HG03442 (cell line): Measurements from ENCODE around the gene KLHL34.

Experiments
- ATAC-seq: cut with Tn5 transposase; IDR thresholded peaks from one replicate; pipeline ENCODE4 v1.9.1; 2021; ENCODE audit warnings: mild to moderate bottlenecking, moderate library complexity; ENCODE audit not compliant: unreplicated experiment

KLHL34 gene, protein sequence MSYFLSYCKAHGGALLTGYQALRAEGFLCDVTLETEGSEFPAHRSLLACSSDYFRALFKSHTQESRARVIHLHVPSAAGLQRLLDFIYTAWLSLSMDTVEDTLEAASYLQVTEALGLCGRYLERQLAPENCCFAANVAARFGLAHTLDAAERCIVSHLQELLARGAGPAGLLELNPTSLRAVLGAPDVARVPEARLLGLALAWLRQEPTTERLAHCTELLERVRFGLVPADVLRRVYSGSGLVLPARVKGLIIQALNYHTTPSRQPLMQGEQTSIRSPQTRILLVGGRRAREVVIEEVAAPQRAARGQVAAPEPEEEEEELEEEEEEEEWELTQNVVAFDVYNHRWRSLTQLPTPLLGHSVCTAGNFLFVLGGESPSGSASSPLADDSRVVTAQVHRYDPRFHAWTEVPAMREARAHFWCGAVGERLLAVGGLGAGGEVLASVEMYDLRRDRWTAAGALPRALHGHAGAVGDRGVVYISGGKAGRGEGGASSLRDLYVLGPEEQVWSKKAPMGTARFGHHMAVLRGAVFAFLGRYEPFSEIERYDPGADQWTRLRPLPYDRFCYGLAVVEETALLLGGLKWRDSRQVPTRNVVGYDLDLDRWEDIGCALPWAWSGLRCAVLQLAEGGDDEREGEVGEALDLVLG

DNA sequence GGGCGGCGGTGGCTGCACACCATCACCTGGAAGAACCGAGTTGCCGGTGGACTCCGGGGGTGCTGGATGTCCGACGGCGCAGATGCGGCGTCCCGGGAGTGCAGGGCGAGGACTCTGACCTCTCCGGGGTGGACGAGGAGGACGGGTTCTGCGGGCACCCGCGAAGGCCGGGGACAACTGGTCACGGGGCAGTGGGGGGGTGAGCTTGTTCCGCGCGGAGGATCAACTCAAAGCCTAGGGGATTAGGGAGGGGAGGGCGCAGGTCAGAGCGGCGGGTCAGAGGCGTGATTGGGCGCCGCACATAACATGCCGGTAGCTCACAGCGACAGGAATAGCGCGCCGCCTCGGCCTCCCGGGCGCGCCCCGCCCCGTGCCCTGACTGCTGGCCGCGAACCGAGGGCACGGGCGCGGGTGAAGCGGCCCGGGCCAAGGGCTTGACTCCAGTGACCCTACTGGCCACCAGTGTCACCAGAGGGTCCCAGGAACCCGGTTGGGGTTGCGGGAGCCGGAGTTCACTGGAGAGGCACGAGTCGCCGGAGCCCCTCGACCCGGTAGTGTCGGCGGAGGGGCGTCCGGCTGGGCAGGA is at the start of gene KLHL34:
Gene KLHL34, minus strand, starts transcription at position 179 of the 586 bp plus-strand sequence. CDS start 542 bp downstream, outside the sequence.
- ATAC-seq, result no peak

DNA sequence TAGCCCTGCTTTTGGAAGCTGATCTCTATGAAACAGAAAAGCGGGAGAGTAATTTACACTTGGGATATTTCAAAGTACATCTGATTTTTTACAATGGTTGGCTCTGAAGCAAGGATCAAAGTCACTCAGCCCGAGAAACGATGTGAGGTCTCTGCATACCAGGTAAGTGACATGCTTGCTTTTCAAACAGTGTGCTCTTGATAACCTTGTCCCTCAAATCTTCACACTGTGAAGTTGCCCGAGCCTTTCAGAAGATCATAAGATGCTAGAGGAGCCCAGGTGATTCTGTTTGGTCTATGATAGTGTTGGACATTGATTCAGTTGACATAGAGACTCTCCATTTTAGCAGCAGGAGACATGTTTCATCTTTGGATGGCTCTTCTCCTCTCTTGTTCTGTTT is 47.1 kb upstream of the KLHL34 start:
- no peak for ATAC-seq

DNA sequence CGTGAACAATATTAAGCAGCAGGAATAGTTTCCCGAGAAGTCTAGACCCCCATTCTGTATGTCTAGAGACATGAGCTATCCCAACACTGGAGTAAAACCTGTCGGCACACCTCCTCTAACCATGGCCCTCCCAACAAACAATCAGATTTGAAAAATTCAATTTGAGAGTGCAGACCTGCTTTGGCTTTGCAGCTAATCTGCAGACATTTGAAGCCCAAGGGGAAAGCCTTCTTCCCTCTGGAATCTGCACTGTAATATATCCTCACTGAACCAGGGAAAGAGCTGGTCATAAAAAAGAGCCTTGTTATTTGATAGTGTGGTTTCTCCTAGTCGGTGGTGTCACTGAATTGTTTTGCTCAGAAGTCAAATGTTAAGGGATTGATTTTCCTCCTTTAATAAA is 44.6 kb upstream of the KLHL34 start:
- ATAC-seq, result no peak

DNA sequence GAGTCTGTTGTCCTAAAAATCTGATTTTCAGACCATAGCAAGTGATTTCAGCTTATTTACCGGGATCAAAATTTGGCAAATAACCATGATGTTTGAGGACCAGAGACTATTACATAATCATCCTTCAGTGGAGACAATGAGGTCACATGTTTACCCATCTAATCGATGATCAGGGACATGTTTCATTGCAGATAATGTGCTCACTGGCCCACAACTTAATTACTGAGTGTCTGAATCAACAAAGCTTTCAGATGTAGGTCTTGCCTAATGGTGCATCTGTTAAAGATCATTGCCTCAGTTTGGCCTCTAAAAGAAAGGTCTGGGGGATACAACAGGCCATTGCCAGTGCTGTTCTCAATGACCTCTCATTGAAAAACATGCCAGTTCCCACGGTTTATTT is 42.8 kb upstream of the KLHL34 start:
- no peak for ATAC-seq

DNA sequence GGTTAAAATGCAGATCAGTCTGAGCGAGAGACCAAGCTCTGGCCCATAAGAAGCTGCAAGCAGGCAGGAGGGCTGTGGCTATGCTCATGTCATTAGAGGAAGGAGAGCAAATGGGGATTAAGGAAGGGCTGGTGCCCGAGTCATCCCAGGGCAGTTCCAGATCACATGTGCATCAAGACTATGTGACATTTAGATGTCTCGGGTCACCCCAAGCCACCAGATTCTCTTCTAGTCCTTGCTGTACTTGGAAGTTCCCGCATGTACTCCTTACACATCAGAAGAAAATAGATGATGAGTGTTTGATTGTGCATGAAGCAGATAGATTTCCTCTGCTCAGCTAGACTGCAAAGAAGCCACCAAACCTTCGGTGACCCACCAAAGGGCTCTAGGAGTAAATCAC is 42.1 kb upstream of the KLHL34 start:
- ATAC-seq, result no peak

DNA sequence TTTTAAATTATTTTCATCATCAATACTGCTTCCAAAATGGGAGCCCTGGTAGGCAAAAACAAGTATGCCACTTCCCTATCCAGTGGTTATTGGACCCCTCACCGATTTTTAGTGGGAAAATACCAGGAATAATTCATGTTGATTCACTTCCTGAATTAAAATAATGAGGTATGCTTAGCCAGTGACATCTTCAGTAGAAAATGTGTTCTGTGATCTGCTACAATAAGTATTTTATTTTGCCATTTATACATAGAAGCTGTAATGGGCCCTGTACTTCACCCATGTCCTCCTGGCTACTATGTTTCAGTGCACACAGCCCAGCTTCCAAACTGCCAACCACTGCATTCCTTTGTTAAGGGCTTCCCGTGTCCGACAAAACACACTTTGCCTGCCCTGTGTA is 41.0 kb upstream of the KLHL34 start:
- ATAC-seq, result no peak

DNA sequence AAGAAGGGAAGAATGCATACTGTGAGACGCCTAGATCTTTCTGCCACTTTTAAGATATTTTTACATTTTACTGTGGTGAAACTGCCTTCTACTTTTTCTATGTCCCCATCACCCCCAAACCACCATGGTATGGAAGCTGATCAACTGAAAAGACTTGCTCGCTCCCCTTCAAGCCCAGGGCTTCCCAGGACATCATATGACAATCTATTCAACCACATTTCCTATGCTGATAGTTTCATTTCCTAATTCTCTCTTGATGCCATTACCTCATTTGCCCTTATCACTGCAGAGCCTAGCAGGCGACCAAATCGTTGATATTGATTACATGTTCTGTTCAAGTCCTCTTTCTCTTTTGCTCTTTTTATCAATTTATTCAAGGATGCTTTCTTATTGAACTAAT is 40.1 kb upstream of the KLHL34 start:
- ATAC-seq, result no peak

DNA sequence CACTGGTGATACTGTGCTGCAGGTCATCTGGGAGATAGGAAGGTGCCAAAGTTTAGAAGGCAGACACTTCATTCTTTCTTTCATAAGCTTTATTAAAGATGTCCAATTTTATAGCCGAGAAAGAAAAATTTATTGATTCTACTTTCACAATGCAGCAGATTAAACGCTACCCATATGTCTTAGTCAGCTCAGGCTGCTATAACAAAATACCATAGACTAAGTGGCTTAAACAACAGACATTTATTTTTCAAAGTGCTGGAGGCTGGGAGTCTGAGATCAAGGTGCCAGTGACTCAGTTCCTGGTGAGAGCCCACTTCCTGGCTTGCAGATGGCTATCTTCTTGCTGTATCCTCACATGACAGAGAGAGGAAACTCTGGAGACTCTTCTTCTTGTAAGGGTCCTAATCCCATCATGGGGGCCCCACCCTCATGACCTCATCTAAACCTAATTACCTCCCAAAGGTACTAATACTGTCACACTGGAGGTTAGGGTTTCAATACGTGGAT is 33.4 kb upstream of the KLHL34 start:
- no peak for ATAC-seq

DNA sequence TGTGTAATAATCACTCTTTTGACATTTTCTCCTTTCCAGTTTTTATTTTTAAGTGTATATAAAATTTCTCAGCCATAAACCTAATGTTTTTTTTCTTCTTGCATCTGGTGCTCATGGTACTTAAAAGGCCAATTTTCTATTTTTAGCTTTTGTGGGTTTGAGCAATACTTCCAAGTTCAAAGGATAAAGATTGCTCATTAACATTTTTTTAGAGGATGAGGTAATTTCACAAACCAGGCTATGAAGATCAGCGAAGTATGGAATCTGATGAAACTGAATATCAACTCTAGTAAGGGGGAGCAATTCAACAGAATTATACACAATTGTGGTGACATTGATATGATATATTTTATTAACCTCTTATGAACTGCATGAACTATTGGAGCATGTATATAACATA is 25.8 kb upstream of the KLHL34 start:
- ATAC-seq, result no peak

DNA sequence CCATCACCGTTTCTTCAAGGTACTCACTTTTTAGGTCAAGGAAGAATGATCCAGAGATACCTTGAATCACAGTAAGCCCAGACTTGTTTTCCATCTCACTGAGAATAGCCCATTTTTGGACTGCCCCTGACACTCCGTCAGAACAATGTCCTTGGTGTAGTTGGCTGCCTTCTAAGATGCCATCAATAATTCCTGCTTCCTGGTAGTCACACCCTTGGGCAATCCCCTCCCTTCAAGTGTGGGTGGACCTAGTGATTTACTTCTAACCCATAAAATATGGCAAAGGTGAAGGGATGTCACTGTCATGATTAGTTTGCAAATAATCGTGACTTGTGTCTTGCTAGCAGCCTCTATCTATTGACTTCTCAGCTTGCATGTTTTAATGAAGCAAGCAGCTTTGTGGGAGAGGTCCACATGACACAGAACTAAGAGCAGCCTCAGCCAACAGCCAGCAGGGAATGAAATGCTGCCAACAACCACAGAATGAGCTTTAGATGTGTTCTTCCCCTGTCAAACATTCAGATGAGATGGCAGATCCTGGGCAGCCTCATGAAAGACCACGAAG is 20.0 kb upstream of the KLHL34 start:
- ATAC-seq, result no peak

DNA sequence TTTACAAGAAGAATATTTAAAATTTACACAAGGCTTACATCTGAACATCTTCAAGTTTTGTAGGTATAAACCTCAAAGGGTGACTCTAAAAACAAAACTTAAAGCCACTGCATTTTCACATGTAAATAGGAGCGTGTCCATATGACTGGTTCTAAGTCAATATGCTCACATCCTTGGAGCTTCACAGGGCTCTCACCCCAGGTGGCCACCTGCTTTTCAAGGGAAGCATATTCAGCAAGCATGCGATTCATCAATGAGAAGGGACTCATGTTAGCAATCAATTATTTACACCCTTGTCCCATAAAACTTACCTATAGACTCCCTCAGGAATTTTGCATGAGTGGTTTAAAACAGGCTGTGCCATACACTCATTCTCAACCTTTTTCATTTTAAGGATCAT is 17.8 kb upstream of the KLHL34 start:
- ATAC-seq, result no peak

DNA sequence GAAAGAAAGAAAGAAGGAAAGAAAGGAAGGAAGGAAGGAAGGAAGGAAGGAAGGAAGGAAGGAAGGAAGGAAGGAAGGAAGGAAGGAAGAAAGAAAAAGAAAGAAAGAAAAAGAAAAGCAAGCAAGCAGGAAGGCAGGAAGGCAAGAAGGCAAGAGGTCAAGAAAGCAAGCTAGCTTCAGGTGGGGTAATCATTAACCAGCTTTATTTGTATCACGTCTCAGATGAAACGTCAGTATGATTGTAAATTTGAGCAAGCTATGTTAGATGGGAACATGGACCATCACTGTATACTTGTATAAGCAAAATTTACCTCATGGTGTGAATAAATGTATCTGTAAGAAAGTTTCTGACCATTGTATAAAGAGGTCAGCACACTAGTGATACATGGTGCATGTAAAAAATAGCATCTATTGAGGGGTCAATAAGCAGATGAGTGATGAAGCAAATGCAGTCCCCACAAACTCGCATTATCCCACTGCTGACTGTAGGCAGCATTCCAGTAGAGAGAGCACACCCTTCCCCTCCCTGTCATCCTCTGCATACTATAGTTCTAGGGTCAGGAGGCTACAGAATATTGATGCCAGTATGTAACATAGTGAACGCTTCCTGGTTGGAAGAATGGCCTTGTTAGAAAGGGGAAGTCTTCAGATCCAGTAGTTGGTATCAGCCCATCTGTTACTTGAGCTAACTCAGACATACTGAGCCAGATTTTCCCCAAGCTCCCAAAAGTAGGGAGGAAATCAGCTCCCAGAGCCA is 16.5 kb upstream of the KLHL34 start:
- no peak for ATAC-seq

DNA sequence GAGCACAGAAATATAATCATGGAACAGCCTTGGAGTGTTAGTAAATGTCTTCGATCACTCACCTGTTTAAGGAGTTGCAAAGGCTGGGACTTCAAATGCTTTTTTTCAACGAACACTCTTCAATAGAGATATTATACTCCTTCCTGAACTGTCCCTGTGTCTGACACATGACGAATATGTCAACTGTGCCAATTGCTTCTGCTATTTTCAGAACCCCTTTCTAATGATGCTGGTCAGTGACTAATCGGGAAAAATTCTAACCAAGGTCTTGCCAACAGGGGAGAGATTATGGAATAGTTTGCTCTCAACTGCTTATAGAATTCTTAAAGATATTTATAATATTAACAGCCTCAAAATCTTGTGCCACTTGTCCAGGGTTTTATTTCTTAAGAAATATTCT is 8.5 kb upstream of the KLHL34 start:
- no peak for ATAC-seq

DNA sequence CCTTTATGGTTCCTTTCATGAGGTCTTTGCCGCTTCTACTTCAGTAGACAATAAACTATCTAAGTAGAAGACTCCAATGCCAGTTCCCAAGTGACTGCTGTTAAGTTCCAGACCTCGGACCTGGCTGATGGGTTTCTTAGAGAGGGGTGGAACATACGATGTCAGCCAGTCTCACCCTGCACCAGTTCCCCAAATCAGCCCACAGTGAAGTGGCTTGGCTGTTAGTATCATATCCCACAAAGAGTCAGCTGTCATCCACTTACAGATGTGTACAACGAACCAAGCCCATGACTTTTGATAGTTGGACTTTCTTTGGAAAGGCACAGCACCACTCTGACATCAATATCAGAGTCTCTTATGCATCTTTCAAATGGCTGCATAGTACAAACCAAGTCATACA is 8.1 kb upstream of the KLHL34 start:
- no peak for ATAC-seq

DNA sequence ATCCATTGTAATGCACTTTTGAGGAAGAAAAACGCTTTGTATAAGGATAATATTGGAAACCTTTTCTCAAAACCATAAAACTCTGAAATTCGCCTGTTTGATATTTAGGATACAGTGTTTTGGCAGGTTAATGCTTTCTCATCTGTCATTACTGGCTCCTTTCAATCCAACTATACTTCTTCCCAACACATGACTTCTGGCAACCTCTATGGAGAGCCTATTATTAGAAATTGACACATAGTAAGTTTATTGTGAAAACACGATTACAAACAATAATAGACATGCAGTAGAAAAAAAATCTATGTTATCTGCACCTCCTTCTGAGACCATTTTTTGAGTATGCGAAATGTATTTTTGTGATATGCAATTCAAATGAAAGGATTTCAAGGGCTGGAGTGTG is 4.6 kb upstream of the KLHL34 start:
- ATAC-seq, result no peak

DNA sequence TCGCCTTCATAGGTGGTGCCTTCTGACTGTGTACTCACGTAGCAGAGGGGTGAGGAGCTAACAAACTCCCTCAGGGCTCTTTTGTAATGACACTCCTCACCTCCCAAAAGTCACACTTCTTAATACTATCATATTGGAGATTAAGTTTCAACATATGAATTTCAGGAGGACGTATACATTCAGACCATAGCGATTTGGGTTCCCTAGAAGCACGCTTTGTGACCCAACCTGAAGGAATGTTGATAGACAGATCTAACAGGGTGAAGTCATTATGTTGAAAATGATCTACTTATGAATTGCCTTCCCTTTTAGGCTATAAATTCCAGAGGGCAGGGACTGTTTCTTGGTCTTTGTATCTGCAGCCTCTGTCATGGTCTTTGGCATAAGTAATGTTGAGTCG is 3.2 kb upstream of the KLHL34 start:
- no peak for ATAC-seq

DNA sequence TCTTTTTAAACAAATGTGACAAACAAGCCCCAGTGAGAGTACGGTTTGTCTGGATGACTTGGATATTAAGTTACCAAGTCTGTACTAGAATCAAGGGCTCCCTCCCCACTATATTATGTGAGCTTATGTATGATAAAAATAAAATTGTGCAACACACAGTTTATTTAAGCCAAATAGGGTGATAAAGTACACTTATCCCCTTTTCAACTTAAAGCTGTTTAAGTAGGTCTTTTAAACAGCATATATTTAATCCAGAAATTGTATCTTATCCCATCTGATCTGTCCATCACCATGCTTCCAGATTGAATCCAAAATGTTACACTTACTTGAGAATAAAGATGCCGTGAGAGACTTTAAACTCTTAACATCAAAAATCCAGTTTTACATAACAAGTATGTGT is 2.0 kb upstream of the KLHL34 start:
- ATAC-seq, result no peak

DNA sequence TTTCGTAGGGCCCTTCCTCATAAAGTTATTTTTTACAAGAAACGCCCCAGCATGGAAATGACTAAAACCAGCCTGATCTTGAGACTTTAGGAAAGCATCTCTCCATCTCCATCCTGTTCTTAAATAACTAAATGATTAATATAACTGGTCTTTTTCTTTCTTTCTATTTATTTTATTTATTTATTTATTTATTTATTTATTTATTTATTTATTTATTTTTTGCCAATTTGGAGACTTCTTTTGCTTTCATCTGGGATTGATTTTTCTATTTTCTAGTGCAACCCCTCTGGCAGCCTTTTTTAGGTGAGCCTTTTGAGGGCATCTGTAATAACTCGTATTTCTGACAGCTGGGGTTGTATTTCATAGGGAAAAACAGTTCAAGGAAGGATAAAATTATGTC is 1.2 kb upstream of the KLHL34 start:
- ATAC-seq, result no peak

DNA sequence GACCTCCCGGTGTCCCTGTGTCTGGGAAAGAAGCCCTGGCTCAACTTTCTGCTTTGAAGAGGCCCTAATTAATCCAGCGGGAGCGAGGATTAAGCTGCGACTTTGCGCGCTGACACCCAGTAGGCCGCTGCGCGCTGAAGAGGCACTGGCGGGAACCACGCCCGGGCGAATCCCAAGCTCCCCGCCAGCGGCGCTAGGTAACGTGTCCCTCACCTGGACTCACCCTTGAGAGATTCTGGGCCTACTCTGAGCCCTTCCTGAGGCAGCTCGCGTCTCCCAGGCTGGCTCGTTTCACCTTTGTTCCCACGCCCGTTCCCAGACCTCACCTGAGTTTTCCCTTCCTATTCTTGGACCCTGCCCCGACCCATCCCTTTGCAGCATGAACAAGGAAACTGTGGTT is 616 bp upstream of the KLHL34 start:
- ATAC-seq, result no peak

DNA sequence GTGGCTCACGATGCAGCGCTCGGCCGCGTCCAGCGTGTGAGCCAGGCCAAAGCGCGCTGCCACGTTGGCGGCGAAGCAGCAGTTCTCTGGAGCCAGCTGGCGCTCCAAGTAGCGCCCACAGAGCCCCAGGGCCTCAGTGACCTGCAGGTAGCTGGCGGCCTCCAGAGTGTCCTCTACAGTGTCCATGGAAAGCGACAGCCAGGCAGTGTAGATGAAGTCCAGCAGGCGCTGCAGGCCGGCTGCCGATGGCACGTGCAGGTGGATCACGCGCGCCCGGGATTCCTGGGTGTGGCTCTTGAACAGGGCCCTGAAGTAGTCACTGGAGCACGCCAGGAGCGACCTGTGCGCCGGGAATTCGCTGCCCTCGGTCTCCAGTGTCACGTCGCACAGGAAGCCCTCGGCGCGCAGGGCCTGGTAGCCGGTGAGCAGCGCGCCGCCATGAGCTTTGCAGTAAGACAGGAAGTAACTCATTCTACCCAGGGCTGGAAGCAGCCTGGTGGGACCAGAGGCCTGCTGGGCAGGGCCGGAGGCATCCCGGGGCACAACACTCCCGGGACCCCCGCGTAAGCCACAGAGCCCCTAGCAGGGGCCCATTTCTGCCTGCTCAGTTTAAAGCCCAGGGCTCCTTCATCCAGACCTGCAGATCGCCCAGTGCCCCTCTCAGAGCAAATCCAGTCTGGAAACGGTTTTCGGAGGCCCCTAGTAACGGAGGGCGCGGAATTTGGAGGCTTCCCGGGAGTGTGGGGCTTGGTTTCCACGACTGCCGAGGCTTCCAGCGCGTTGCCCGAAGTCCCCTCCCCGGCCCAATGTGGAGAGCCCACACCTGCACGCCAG is 595 bp downstream of the KLHL34 start:
- no peak for ATAC-seq
